GM12878 (cell line): Measurements from ENCODE around the gene NRXN3. TPM values are rescaled to one million over a fixed set of nuclear protein-coding genes. Genes with fewer than 3 reads are reported as not detected.

ENCODE experiments used
- ATAC-seq: fragments of 200-7000 bp; cut with Tn5 transposase; 3 replicates; pipeline ENCODE4 v1.9.1; 2020; ENCODE audit warnings: mild to moderate bottlenecking, moderate library complexity
- BruUV-seq: library from RNA; stranded (reverse); fragments of 400-500 nt; replicated peaks from 2 replicates; lab custom pipeline; 2021; lab: Mats Ljungman, UMichigan
- CTCF ChIA-PET: fragments of 300-600 bp; sonication (Branson Sonifier 250); formaldehyde crosslinking; extraction: SDS; loops from one replicate; lab custom pipeline; 2021; ENCODE audit warnings: inconsistent platforms; lab: Yijun Ruan, JAX
- POLR2A ChIA-PET: fragments of 350-600 bp; formaldehyde crosslinking; extraction: SDS; loops from one replicate; lab custom pipeline; 2021; ENCODE audit warnings: inconsistent platforms; lab: Charles Lee
- RAD21 ChIA-PET: fragments of 300-600 bp; sonication (Branson Sonifier 250); formaldehyde crosslinking; loops from one replicate; lab custom pipeline; 2023; ENCODE audit warnings: antibody characterized with exemption; ENCODE audit not compliant: unreplicated experiment; lab: Charles Lee
- SMC1A ChIA-PET: fragments of 300-600 bp; sonication (Branson Sonifier 250); formaldehyde crosslinking; loops from one replicate; lab custom pipeline; 2023; ENCODE audit not compliant: unreplicated experiment, uncharacterized antibody; lab: Charles Lee
- DNase-seq: peaks from one replicate; pipeline ENCODE4 v3.0.0-alpha.2; 2011; ENCODE audit warnings: low read depth, low spot score
- FAIRE-seq: peaks from 3 replicates; lab custom pipeline; 2011; peaks lifted over from hg19 to GRCh38; lab: Jason Lieb, UNC
- H2AFZ ChIP-seq: 2 replicates; pipeline ENCODE4 v1.6.0; 2011; ENCODE audit warnings: low read depth, low read length, control low read depth; ENCODE audit not compliant: control insufficient read depth
- H3K27ac ChIP-seq: 2 replicates; pipeline ENCODE4 v1.5.1; 2011; ENCODE audit warnings: control low read depth; ENCODE audit not compliant: control insufficient read depth, insufficient read depth
- H3K27me3 ChIP-seq, 2 experiments: replicated peaks in 1 of 2; 2 replicates each; pipeline versions ENCODE4 v1.6.0 to v1.6.1; 2011; ENCODE audit warnings: low read length in 1 of 2; ENCODE audit not compliant: control insufficient read depth in 2 of 2, insufficient read depth in 2 of 2
- H3K36me3 ChIP-seq, 2 experiments: 2 replicates each; pipeline ENCODE4 v1.5.1; 2011; ENCODE audit warnings: low read length in 1 of 2; ENCODE audit not compliant: control insufficient read depth in 2 of 2, insufficient read depth in 2 of 2
- H3K4me1 ChIP-seq: 2 replicates; pipeline ENCODE4 v1.6.1; 2011; ENCODE audit warnings: mild to moderate bottlenecking, low read length, moderate library complexity, mixed read lengths; ENCODE audit not compliant: control insufficient read depth, insufficient read depth
- H3K4me2 ChIP-seq: 2 replicates; pipeline ENCODE4 v1.6.0; 2011; ENCODE audit warnings: control low read depth; ENCODE audit not compliant: control insufficient read depth, insufficient read depth
- H3K4me3 ChIP-seq: fragments of 200-600 bp; sonication (generic); 2 replicates; pipeline ENCODE4 v1.5.1; 2016
- H3K79me2 ChIP-seq: 2 replicates; pipeline ENCODE4 v1.6.0; 2011; ENCODE audit warnings: low read length; ENCODE audit not compliant: control insufficient read depth, insufficient read depth
- H3K9ac ChIP-seq: 2 replicates; pipeline ENCODE4 v1.8.0; 2011; ENCODE audit warnings: low read length, control low read depth, mixed read lengths; ENCODE audit not compliant: control insufficient read depth, insufficient read depth
- H3K9me3 ChIP-seq: replicated peaks from 3 replicates; pipeline ENCODE4 v1.5.1; 2011; ENCODE audit warnings: mild to moderate bottlenecking, low read length; ENCODE audit not compliant: control insufficient read depth, insufficient read depth
- H4K20me1 ChIP-seq: 2 replicates; pipeline ENCODE4 v1.6.0; 2011; ENCODE audit not compliant: control insufficient read depth, insufficient read depth
- ASH2L ChIP-seq: fragments of 300-600, 200-600 bp; sonication (generic); IDR thresholded peaks from 2 replicates; pipeline ENCODE4 v1.6.1; 2017; ENCODE audit warnings: low read depth, mild to moderate bottlenecking, borderline replicate concordance
- BACH1 ChIP-seq: fragments of 450-650 bp; IDR thresholded peaks from 2 replicates; pipeline ENCODE4 v1.6.1; 2017; ENCODE audit warnings: mild to moderate bottlenecking, borderline replicate concordance
- BCLAF1 ChIP-seq: fragments of 450-650 bp; IDR thresholded peaks from 2 replicates; pipeline ENCODE4 v1.6.1; 2017; ENCODE audit warnings: antibody characterized with exemption, mild to moderate bottlenecking, moderate library complexity
- FOS ChIP-seq: IDR thresholded peaks from 3 replicates; pipeline ENCODE4 v1.6.1; 2011; ENCODE audit warnings: borderline replicate concordance; ENCODE audit not compliant: insufficient read length; ENCODE audit errors: extremely low read depth
- HCFC1 ChIP-seq: fragments of 150-350 bp; IDR thresholded peaks from 2 replicates; pipeline ENCODE4 v1.6.1; 2014; ENCODE audit warnings: low read length
- NFXL1 ChIP-seq: fragments of 450-650 bp; IDR thresholded peaks from 2 replicates; pipeline ENCODE4 v1.6.1; 2017; ENCODE audit warnings: antibody characterized with exemption, mild to moderate bottlenecking, borderline replicate concordance
- POU2F2 ChIP-seq: IDR thresholded peaks from 3 replicates; pipeline ENCODE4 v1.6.1; 2011; ENCODE audit warnings: low read depth, mild to moderate bottlenecking, low read length, borderline replicate concordance
- SMARCA5 ChIP-seq: fragments of 450-650 bp; IDR thresholded peaks from 2 replicates; pipeline ENCODE4 v1.6.1; 2017; ENCODE audit warnings: mild to moderate bottlenecking
- SP1 ChIP-seq: IDR thresholded peaks from one replicate; pipeline ENCODE4 v1.6.1; 2011; ENCODE audit warnings: low read depth, low read length
- ZBTB11 ChIP-seq: fragments of 450-650 bp; formaldehyde crosslinking; IDR thresholded peaks from 2 replicates; pipeline ENCODE4 v1.5.0; 2022; ENCODE audit warnings: mild to moderate bottlenecking, missing genetic modification characterization
- WGBS: methylation state at CpG from one replicate; pipeline ENCODE4 v1.1.6; 2016; ENCODE audit warnings: low lambda C conversion rate; ENCODE audit not compliant: insufficient replicate concordance, insufficient coverage; ENCODE audit errors: missing lambda C conversion rate; 5-methylcytosine and 5-hydroxymethylcytosine counted together
- in situ Hi-C: fragments of 300-500 bp; cut with MboI; formaldehyde crosslinking; loops from 9 replicates; pipeline ENCODE4 v1.14.3; 2018; ENCODE audit warnings: mixed read lengths
- intact Hi-C: fragments of 100-400 bp; cut with micrococcal nuclease; formaldehyde crosslinking; loops from one replicate; pipeline ENCODE4 v1.14.2; 2022; ENCODE audit not compliant: unreplicated experiment
- polyA plus RNA-seq, 11 experiments: library from polyadenylated mRNA; depleted of rRNA in 4 of 11; unstranded in 6 of 11; stranded (reverse) in 5 of 11; fragments of >200 nt; fragmentation: Nextera tagmentation in 4 of 11; fragmentation: Illumina TruSeq in 1 of 11; extraction: Ambion mirVana in 4 of 11; extraction: Trizol in 1 of 11; gene quantifications; 1 replicate in 1 of 11; 2 replicates in 10 of 11; pipeline versions ENCODE4 v1.2.1 to v1.2.3, GENCODE V29; 2011 to 2016; ENCODE audit warnings: inconsistent platforms in 2 of 11, missing spikeins in 2 of 11, low read depth in 1 of 11
- total RNA-seq, 4 experiments: library from RNA; depleted of rRNA in 3 of 4; stranded (reverse); fragments of >200 nt in 3 of 4; fragmentation: Illumina TruSeq in 1 of 4; extraction: Trizol in 1 of 4; gene quantifications; 2 replicates each; pipeline versions ENCODE4 v1.2.1 to v1.2.3, GENCODE V29; 2013 to 2021

Gene NRXN3
- total and polyA plus RNA-seq, 10 of the 15 experiments (the other 5 are each of a cell fraction or from before 2014, with no cell fraction given) = 0.52 to 3.3 (median 1.4) TPM

DNA sequence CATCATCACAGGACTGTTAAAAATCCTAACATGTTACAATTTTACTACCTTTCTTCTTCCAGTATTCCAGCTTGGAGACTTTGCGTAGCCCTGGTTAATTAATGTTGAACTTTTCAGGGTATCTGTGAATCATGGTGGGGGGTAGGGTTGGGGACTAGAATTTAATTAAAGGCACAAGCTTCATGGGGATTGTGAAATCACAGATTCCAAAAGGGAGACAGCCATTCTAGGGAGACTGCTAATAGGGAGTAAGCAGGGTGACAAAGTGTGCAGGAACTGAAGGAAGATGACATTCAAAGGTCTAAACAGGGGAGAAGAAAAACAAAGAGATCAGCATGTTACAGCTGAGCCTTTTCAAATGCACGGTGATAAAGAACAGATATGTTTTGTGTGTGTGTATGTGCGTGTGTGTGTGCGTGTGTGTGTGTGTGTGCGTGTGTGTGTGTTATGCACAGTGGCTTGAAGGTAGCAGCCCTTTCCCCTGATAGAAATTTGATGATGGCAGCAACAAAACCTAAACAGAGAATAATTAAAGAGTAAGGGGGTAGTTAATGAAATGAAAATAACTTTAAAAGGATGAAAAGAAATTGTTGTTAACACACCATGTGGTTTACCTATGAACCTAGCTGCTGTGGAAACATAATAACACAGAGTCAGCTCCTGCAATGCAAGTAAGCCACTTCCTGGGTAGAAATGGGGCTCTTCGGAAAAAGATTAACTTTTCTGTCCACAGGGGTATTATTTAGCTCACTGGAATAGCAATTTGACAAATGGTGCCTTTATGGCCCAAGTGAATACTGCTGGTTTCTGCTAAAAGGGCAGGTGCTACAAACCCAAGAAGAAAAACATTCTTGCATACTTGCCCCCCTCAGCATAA is 1459.5 kb downstream of the NRXN3 start:
- in situ Hi-C loops = no loop called here
- TF ChIP-seq BCLAF1 (no peak), NFXL1 (no peak), BACH1 (no peak), ZBTB11 (CRISPR knock-in tag) (no peak), SMARCA5 (no peak), HCFC1 (no peak), POU2F2 (no peak), SP1 (no peak), ASH2L (no peak), FOS (no peak)
- Histone ChIP-seq H4K20me1 (no peaks in the 10 kb centered on the region), H3K9me3 (no peaks in the 10 kb centered on the region; the same call in 2 of the 3 replicates), H3K36me3 (no peaks in the 10 kb centered on the region), H2AFZ (no peak overlapping the region), H3K79me2 (no peaks in the 10 kb centered on the region), H3K27me3 (no peaks in the 10 kb centered on the region), H3K4me2 (no peak overlapping the region), H3K4me3 (no peak overlapping the region), H3K4me1 (no peaks in the 10 kb centered on the region), H3K27ac (no peak overlapping the region), H3K9ac (no peak overlapping the region)
- ChIA-PET SMC1A (no interaction called here), POLR2A (no interaction called here), CTCF (no interaction called here), RAD21 (no interaction called here)
- no TSS peak for BruUV-seq
- intact Hi-C loops = no loop called here
- no peak for ATAC-seq
- no peak for FAIRE-seq
- no peak for DNase-seq
- 19% methylated on average over 6 of the region's 6 CpGs for WGBS
